ENCODE results near the gene DBP. TPM values are rescaled to one million over a fixed set of nuclear protein-coding genes. Genes with fewer than 3 reads are reported as not detected.

DBP gene
- total RNA-seq, 3 donors from 2014 or later (not counting 1 experiment from before 2014, with no cell fraction given): 16.4 to 31.2 (median 24.3) TPM

- peaks cover 38% of the 10 kb centered on the region for H3K4me1 ChIP-seq (ENCODE audit: control insufficient read depth, insufficient read depth, low read length)
- H3K27ac ChIP-seq (ENCODE audit: low read length): no peak overlapping the region
- H3K9me3 ChIP-seq (ENCODE audit: control insufficient read depth, insufficient read depth, low read length): no peaks in the 10 kb centered on the region
- TF ChIP-seq CTCF (IDR thresholded peaks at IDR 0.05): no peak
- DNase-seq (peak in 1 of 2 donors; percentile 44), ATAC-seq (no peak)
- intact Hi-C loops (cut with micrococcal nuclease): no loop called here
- Mint-ChIP-seq H3K36me3 (no peaks in the 10 kb centered on the region), H3K4me3 (peak overlapping the region; percentile 35), H3K4me1 (peaks cover 36 to 40% of the 10 kb centered on the region in 2 donors), H3K27ac (peak overlapping the region in 1 of 2 donors; percentile 99), H3K27me3 (ENCODE audit: low read depth in 2 of 2) (no peaks in the 10 kb centered on the region), H3K9me3 (no peaks in the 10 kb centered on the region)
- peaks cover 33% of the 10 kb centered on the region for H3K36me3 ChIP-seq (ENCODE audit: control insufficient read depth, insufficient read depth, low read length)
- 89% methylated on average over 16 of the region's 16 CpGs for WGBS (ENCODE audit: insufficient coverage)
- H3K27me3 ChIP-seq (ENCODE audit: control insufficient read depth, insufficient read depth, low read length): no peaks in the 10 kb centered on the region
- no peak overlapping the region for H3K4me3 ChIP-seq (ENCODE audit: low read length)
These were observed 21.1 kb downstream of the DBP start for GRCh38 chr19:48616041-48616436.

GRCh38 chr19:48615231-48616040, 21.7 kb downstream of the DBP start:
- peaks cover 38% of the 10 kb centered on the region for H3K4me1 ChIP-seq (ENCODE audit: control insufficient read depth, insufficient read depth, low read length)
- DNase-seq (no peak), ATAC-seq (no peak)
- no peak for TF ChIP-seq CTCF (IDR thresholded peaks at IDR 0.05)
- Mint-ChIP-seq H3K27me3 (ENCODE audit: low read depth in 2 of 2) (no peaks in the 10 kb centered on the region), H3K4me1 (peaks cover 36 to 40% of the 10 kb centered on the region in 2 donors), H3K27ac (peak overlapping the region in 1 of 2 donors; percentile 63), H3K9me3 (no peaks in the 10 kb centered on the region), H3K36me3 (no peaks in the 10 kb centered on the region), H3K4me3 (peak overlapping the region; percentile 4)
- peaks cover 33% of the 10 kb centered on the region for H3K36me3 ChIP-seq (ENCODE audit: control insufficient read depth, insufficient read depth, low read length)
- H3K27ac ChIP-seq (ENCODE audit: low read length): no peak overlapping the region
- H3K27me3 ChIP-seq (ENCODE audit: control insufficient read depth, insufficient read depth, low read length): no peaks in the 10 kb centered on the region
- H3K4me3 ChIP-seq (ENCODE audit: low read length): no peak overlapping the region
- 94% methylated on average over 17 of the region's 19 CpGs for WGBS (ENCODE audit: insufficient coverage)
- H3K9me3 ChIP-seq (ENCODE audit: control insufficient read depth, insufficient read depth, low read length): no peaks in the 10 kb centered on the region
- intact Hi-C loops (cut with micrococcal nuclease): no loop called here

GRCh38 chr19:48614436-48615230, 22.5 kb downstream of the DBP start, which contains the start of gene FAM83E:
TSS of gene FAM83E (minus strand) at chr19:48615076. CDS start at chr19:48613372, 1,704 bp downstream.
- Histone ChIP-seq H3K27ac (ENCODE audit: low read length) (no peak within 1 kb of the TSS), H3K9me3 (ENCODE audit: control insufficient read depth, insufficient read depth, low read length) (no peaks in the 10 kb centered on the region), H3K4me3 (ENCODE audit: low read length) (no peak within 1 kb of the TSS), H3K27me3 (ENCODE audit: control insufficient read depth, insufficient read depth, low read length) (no peaks in the 10 kb centered on the region), H3K4me1 (ENCODE audit: control insufficient read depth, insufficient read depth, low read length) (peaks cover 31% of the 10 kb centered on the region), H3K36me3 (ENCODE audit: control insufficient read depth, insufficient read depth, low read length) (peaks cover 33% of the 10 kb centered on the region)
- Mint-ChIP-seq H3K27ac (peak within 1 kb of the TSS; percentile 59 to 63), H3K36me3 (no peaks in the 10 kb centered on the region), H3K9me3 (no peaks in the 10 kb centered on the region), H3K4me1 (peaks cover 29 to 32% of the 10 kb centered on the region in 2 donors), H3K4me3 (peak within 1 kb of the TSS; percentile 4), H3K27me3 (ENCODE audit: low read depth in 2 of 2) (no peaks in the 10 kb centered on the region)
- intact Hi-C loops (cut with micrococcal nuclease): no loop called here
- 83% methylated on average over 30 of the region's 31 CpGs for WGBS (ENCODE audit: insufficient coverage)
- ATAC-seq (no peak), DNase-seq (no peak)
- TF ChIP-seq CTCF (IDR thresholded peaks at IDR 0.05): no peak

Data from natural killer cell (primary cell).